Upper lobe of left lung (tissue), 6 donors: ENCODE results near the gene MRGPRD. TPM values are rescaled to one million over a fixed set of nuclear protein-coding genes. Genes with fewer than 3 reads are reported as not detected.
A peak's percentile ranks its signal among the peaks of the same experiment; 100 is the strongest.

Experiments
- ATAC-seq, 2 donors: fragments of 200-7000 bp; cut with Tn5 transposase; one replicate each; pipeline ENCODE4 v1.9.1; 2022; ENCODE audit warnings: mild to moderate bottlenecking in 2 of 2, moderate library complexity in 2 of 2; ENCODE audit not compliant: low FRiP score in 2 of 2
- DNase-seq, 2 donors: peaks; one replicate each; pipeline ENCODE4 v3.0.0-alpha.2; 2019 to 2020
- H3K27ac ChIP-seq, 4 donors: fragments of 200-600 bp; sonication (generic); one replicate each; pipeline ENCODE4 v1.5.1; 2016 to 2019
- H3K27me3 ChIP-seq, 4 donors: fragments of 200-600 bp; sonication (generic); one replicate each; pipeline ENCODE4 v1.5.1; 2017 to 2019
- H3K36me3 ChIP-seq, 4 donors: fragments of 200-600 bp; sonication (generic); one replicate each; pipeline ENCODE4 v1.5.1; 2016 to 2019
- H3K4me1 ChIP-seq, 4 donors: fragments of 200-600 bp; sonication (generic); one replicate each; pipeline ENCODE4 v1.5.1; 2018 to 2019
- H3K4me3 ChIP-seq, 4 donors: fragments of 200-600 bp; sonication (generic); one replicate each; pipeline ENCODE4 v1.5.1; 2017 to 2019; ENCODE audit warnings: mild to moderate bottlenecking in 2 of 4, moderate library complexity in 1 of 4
- H3K9me3 ChIP-seq, 4 donors: fragments of 200-600 bp; sonication (generic); one replicate each; pipeline ENCODE4 v1.5.1; 2018 to 2019
- CTCF ChIP-seq, 6 experiments: fragments of 450-650 bp in 4 of 6; fragments of 200-600 bp in 2 of 6; sonication (generic) in 2 of 6; IDR thresholded peaks; one replicate each; pipeline ENCODE4 v1.5.1; 2016 to 2019; ENCODE audit warnings: antibody characterized with exemption in 6 of 6
- EP300 ChIP-seq, 4 donors: sonication (generic); formaldehyde crosslinking; IDR thresholded peaks; one replicate each; pipeline ENCODE4 v1.5.1; 2017; ENCODE audit warnings: antibody characterized with exemption in 4 of 4, control low read depth in 2 of 4
- POLR2A ChIP-seq, 4 donors: fragments of 450-650 bp; IDR thresholded peaks; one replicate each; pipeline ENCODE4 v1.5.1; 2016 to 2017; ENCODE audit warnings: antibody characterized with exemption in 4 of 4, mild to moderate bottlenecking in 2 of 4
- POLR2AphosphoS5 ChIP-seq, 2 donors: sonication (generic); formaldehyde crosslinking; IDR thresholded peaks; one replicate each; pipeline ENCODE4 v1.5.1; 2017; ENCODE audit warnings: antibody characterized with exemption in 2 of 2
- WGBS, 2 donors: methylation state at CpG; one replicate each; pipeline ENCODE4 v1.1.5; 2017 to 2018; 5-methylcytosine and 5-hydroxymethylcytosine counted together
- total RNA-seq, 6 donors: library from RNA; depleted of rRNA in 4 of 6; stranded (reverse); fragments of >200 nt in 4 of 6; gene quantifications; one replicate each; pipeline versions ENCODE4 v1.1.0 to v1.2.1, GENCODE V29; 2016 to 2021
- donor health status: DM: no; HTN: no; CAD: no; lungs with moderate emphysema.
- donor health status: DM: no; HTN: yes; CAD: no; lungs with severe emphysema.

MRGPRD gene
- total RNA-seq, 6 donors from 2014 or later, result not detected

- no peak overlapping the region for H3K4me3 ChIP-seq
- DNase-seq (no peak), ATAC-seq (no peak)
- H3K36me3 ChIP-seq, result peaks cover 9 to 60% (median 55%) of the 10 kb centered on the region in 4 donors
- H3K4me1 ChIP-seq, result no peaks in the 10 kb centered on the region
- H3K27ac ChIP-seq, result no peak overlapping the region
- WGBS, 2 donors, result 79 to 86% methylated on average over 21 to 33 of the region's 33 CpGs
- H3K9me3 ChIP-seq, result no peaks in the 10 kb centered on the region
- TF ChIP-seq POLR2A (IDR thresholded peaks at IDR 0.05) (no peak), CTCF (IDR thresholded peaks at IDR 0.05) (no peak), POLR2AphosphoS5 (IDR thresholded peaks at IDR 0.05) (no peak), EP300 (IDR thresholded peaks at IDR 0.05) (no peak)
- no peaks in the 10 kb centered on the region for H3K27me3 ChIP-seq
Measured at GRCh38 chr11:68939583-68940555, 40.9 kb downstream of the MRGPRD start.

GRCh38 chr11:68938816-68939582 is 41.8 kb downstream of the MRGPRD start:
- WGBS, 2 donors, result 91 to 93% methylated on average over 6 to 14 of the region's 17 CpGs
- peak in 1 of 2 donors; percentile 56 for DNase-seq
- Histone ChIP-seq H3K27me3 (no peaks in the 10 kb centered on the region), H3K4me3 (no peak overlapping the region), H3K9me3 (no peaks in the 10 kb centered on the region), H3K4me1 (no peaks in the 10 kb centered on the region), H3K36me3 (peaks cover 9 to 68% (median 62%) of the 10 kb centered on the region in 4 donors), H3K27ac (no peak overlapping the region)
- no peak for ATAC-seq
- TF ChIP-seq POLR2A (IDR thresholded peaks at IDR 0.05), result no peak
- no peak for TF ChIP-seq EP300 (IDR thresholded peaks at IDR 0.05)
- no peak for TF ChIP-seq POLR2AphosphoS5 (IDR thresholded peaks at IDR 0.05)
- no peak for TF ChIP-seq CTCF (IDR thresholded peaks at IDR 0.05)

- Histone ChIP-seq H3K4me3 (no peak overlapping the region), H3K27me3 (no peaks in the 10 kb centered on the region), H3K36me3 (peaks cover 9 to 77% (median 70%) of the 10 kb centered on the region in 4 donors), H3K9me3 (no peaks in the 10 kb centered on the region), H3K27ac (no peak overlapping the region), H3K4me1 (no peaks in the 10 kb centered on the region)
- ATAC-seq (no peak), DNase-seq (peak in 1 of 2 donors; percentile 53)
- 92 to 97% methylated on average over 6 to 18 of the region's 18 CpGs for WGBS, 2 donors
- TF ChIP-seq POLR2AphosphoS5 (IDR thresholded peaks at IDR 0.05) (no peak), CTCF (IDR thresholded peaks at IDR 0.05) (no peak), EP300 (IDR thresholded peaks at IDR 0.05) (no peak), POLR2A (IDR thresholded peaks at IDR 0.05) (no peak)
Measured at GRCh38 chr11:68938088-68938487, 42.7 kb downstream of the MRGPRD start.

- no peaks in the 10 kb centered on the region for H3K27me3 ChIP-seq
- 89 to 97% methylated on average over 20 to 25 of the region's 29 CpGs for WGBS, 2 donors
- no peaks in the 10 kb centered on the region for H3K9me3 ChIP-seq
- H3K27ac ChIP-seq, result no peak overlapping the region
- TF ChIP-seq POLR2AphosphoS5 (IDR thresholded peaks at IDR 0.05), result no peak
- no peak for TF ChIP-seq POLR2A (IDR thresholded peaks at IDR 0.05)
- TF ChIP-seq CTCF (IDR thresholded peaks at IDR 0.05), result no peak
- TF ChIP-seq EP300 (IDR thresholded peaks at IDR 0.05), result no peak
- H3K4me1 ChIP-seq, result no peaks in the 10 kb centered on the region
- DNase-seq (peak in 1 of 2 donors; percentile 73), ATAC-seq (no peak)
- H3K4me3 ChIP-seq, result no peak overlapping the region
- peaks cover 9 to 82% (median 72%) of the 10 kb centered on the region in 4 donors for H3K36me3 ChIP-seq
Measured at GRCh38 chr11:68936676-68937620, 43.8 kb downstream of the MRGPRD start.
